GM18526 (cell line): ENCODE measurements around the gene FLNA.

ENCODE experiments used
- POLR2A ChIP-seq: IDR thresholded peaks from 3 replicates; pipeline ENCODE4 v1.6.1; 2011; ENCODE audit not compliant: insufficient read length; ENCODE audit errors: extremely low read depth

FLNA gene

GRCh38 chrX:154309041-154309775 lies 65.2 kb downstream of the FLNA start:
- TF ChIP-seq POLR2A, result no peak

- no peak for TF ChIP-seq POLR2A
These were observed 66.1 kb downstream of the FLNA start for GRCh38 chrX:154308108-154308946.

- TF ChIP-seq POLR2A, result no peak
These were observed 67.2 kb downstream of the FLNA start for GRCh38 chrX:154307202-154307601.

GRCh38 chrX:154305541-154306205 lies 68.8 kb downstream of the FLNA start:
- TF ChIP-seq POLR2A, result no peak

- TF ChIP-seq POLR2A, result no peak
These were observed 69.6 kb downstream of the FLNA start for GRCh38 chrX:154304846-154305245.

- TF ChIP-seq POLR2A, result no peak
These were observed 71.0 kb downstream of the FLNA start for GRCh38 chrX:154303476-154303875.

- TF ChIP-seq POLR2A, result no peak
These were observed 73.6 kb downstream of the FLNA start for GRCh38 chrX:154300816-154301215.
